ENCODE data around the gene FRMD6. TPM values are rescaled to one million over a fixed set of nuclear protein-coding genes. Genes with fewer than 3 reads are reported as not detected.

FRMD6 gene
- total RNA-seq, 4 donors from 2014 or later: 35.7 to 44.9 (median 37.5) TPM

DNA sequence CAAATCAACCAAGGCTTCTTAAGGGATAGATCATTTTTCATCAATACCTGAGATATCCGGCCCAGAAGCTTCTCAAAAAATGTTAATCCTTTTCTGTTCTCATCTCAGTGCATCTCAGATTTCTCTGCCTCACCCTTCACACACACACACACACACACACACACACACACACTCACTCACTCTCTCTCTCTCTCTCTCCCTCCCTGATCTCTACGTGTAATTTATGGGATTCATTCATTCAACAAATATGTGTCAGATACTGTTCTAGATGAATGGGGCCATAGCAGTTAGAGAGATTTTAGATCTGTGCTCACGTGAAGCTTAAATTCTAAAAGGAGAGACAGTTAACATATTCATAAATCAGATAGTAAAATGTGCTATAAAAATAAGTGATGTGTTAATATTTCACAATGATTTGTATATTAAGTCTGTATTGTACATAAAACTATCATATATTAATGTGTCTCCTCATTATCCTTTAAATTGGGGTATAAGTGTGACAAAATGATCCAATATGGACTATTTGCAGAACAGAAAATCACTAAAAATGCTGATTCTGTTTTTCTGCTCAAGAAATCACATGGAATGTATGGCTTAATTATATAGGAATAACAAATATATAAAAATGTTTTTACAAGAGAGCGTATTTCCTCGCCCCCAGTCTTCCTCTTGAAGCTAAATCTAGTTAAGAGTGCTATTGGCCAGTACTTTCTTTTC lies 7.3 kb upstream of the FRMD6 start:
- intact Hi-C loops (cut with DNase I): no loop called here
- WGBS: 85% methylated on average over 5 of the region's 5 CpGs
- H3K27ac ChIP-seq (replicated peaks in 1 of 4): no peak overlapping the region

DNA sequence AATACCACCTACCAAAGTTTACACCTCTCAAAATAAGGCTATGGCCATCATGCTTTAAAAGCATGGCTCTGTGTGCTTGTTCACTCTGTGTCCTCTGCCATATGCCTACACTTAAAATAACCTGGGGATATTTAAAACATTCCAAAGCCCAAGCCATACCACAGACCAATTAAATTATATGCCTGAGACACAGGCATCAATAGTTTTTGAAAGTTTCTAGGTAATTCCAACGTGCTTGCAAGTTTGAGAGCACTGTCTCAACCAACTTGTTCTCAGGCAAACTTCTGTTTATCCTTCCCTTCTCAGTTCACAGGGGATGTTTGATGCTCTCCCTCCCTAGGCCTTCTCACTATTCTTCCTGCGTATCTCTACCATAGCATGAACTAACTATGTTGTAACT lies 3.4 kb upstream of the FRMD6 start:
- 78% methylated on average over 2 of the region's 2 CpGs for WGBS
- H3K27me3 ChIP-seq: no peaks in the 10 kb centered on the region
- no peaks in the 10 kb centered on the region for H3K9me3 ChIP-seq
- TF ChIP-seq EP300 (IDR thresholded peaks at IDR 0.05) (no peak), POLR2A (IDR thresholded peaks at IDR 0.05; ENCODE audit: low read depth) (no peak), POLR2AphosphoS5 (IDR thresholded peaks at IDR 0.05) (no peak)
- TF ChIP-seq, protein P1, sequence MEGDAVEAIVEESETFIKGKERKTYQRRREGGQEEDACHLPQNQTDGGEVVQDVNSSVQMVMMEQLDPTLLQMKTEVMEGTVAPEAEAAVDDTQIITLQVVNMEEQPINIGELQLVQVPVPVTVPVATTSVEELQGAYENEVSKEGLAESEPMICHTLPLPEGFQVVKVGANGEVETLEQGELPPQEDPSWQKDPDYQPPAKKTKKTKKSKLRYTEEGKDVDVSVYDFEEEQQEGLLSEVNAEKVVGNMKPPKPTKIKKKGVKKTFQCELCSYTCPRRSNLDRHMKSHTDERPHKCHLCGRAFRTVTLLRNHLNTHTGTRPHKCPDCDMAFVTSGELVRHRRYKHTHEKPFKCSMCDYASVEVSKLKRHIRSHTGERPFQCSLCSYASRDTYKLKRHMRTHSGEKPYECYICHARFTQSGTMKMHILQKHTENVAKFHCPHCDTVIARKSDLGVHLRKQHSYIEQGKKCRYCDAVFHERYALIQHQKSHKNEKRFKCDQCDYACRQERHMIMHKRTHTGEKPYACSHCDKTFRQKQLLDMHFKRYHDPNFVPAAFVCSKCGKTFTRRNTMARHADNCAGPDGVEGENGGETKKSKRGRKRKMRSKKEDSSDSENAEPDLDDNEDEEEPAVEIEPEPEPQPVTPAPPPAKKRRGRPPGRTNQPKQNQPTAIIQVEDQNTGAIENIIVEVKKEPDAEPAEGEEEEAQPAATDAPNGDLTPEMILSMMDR (IDR thresholded peaks at IDR 0.05): no peak
- no peaks in the 10 kb centered on the region for H3K36me3 ChIP-seq
- DNase-seq (ENCODE audit: extremely low spot score): no peak
- intact Hi-C loops (cut with DNase I): no loop called here
- no peak overlapping the region for H3K27ac ChIP-seq (replicated peaks in 1 of 4)
- H3K4me3 ChIP-seq: no peak overlapping the region
- H3K4me1 ChIP-seq: peaks cover 4 to 21% (median 19%) of the 10 kb centered on the region in 4 donors

More for the DNA sequence above, 7.3 kb upstream of the FRMD6 start:
- H3K27me3 ChIP-seq: no peaks in the 10 kb centered on the region
- TF ChIP-seq EP300 (IDR thresholded peaks at IDR 0.05) (no peak), POLR2A (IDR thresholded peaks at IDR 0.05; ENCODE audit: low read depth) (no peak), POLR2AphosphoS5 (IDR thresholded peaks at IDR 0.05) (no peak)
- TF ChIP-seq, protein P1 (IDR thresholded peaks at IDR 0.05): no peak
- H3K36me3 ChIP-seq: peaks cover 0 to 4% (median 0%) of the 10 kb centered on the region in 4 donors
- no peak for DNase-seq (ENCODE audit: extremely low spot score)
- H3K9me3 ChIP-seq: no peaks in the 10 kb centered on the region
- peaks cover 0 to 5% (median 3%) of the 10 kb centered on the region in 4 donors for H3K4me1 ChIP-seq
- no peak overlapping the region for H3K4me3 ChIP-seq

DNA sequence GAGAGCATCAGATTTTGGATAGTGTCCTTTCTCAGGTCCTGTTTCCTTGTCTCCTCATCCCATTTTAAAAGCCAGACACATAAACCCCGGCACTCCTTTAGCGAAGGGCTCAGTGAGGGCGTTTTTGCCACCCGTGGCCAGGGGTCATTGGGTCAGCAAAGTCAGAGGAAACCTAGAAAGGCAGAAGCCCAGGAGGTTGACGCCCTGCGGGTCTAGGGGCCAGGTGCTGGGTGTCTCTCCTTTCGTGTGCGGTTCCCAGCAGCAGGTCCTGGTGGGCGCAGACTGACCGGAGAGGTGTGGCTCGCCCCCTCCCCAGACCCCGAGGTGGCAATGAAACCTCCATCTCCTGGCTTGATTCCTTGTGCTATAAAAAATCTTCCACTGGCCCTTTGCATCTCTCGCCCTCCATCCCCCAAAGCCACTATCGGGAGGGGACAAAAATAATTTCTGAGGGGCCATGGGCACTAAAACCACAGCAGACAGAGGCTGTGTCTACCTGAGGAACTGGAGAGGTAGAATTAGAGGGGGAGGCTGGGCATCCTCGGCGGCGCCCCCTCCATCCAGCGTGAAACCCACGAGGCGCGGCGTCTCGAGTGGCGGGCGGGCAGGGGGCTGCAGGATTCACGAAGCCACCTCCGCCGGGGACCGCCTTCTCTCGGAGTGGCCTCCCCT lies 858 bp upstream of the FRMD6 start:
- Histone ChIP-seq H3K4me1 (peaks cover 18 to 45% (median 44%) of the 10 kb centered on the region in 4 donors), H3K4me3 (peak overlapping the region; percentile 81 to 98 (median 88)), H3K27me3 (no peaks in the 10 kb centered on the region), H3K9me3 (no peaks in the 10 kb centered on the region), H3K36me3 (no peaks in the 10 kb centered on the region), H3K27ac (replicated peaks in 1 of 4) (peak overlapping the region; percentile 91 to 97 (median 96))
- TF ChIP-seq POLR2A (IDR thresholded peaks at IDR 0.05; ENCODE audit: low read depth) (no peak), POLR2AphosphoS5 (IDR thresholded peaks at IDR 0.05) (no peak), EP300 (IDR thresholded peaks at IDR 0.05) (no peak)
- TF ChIP-seq, protein P1 (IDR thresholded peaks at IDR 0.05): no peak
- no peak for DNase-seq (ENCODE audit: extremely low spot score)
- intact Hi-C loops (cut with DNase I): loop anchor here (5.0 kb wide), 1 partner anchor 104 kb away; no protein-coding TSS in a partner anchor
- 2% methylated on average over 18 of the region's 30 CpGs for WGBS

DNA sequence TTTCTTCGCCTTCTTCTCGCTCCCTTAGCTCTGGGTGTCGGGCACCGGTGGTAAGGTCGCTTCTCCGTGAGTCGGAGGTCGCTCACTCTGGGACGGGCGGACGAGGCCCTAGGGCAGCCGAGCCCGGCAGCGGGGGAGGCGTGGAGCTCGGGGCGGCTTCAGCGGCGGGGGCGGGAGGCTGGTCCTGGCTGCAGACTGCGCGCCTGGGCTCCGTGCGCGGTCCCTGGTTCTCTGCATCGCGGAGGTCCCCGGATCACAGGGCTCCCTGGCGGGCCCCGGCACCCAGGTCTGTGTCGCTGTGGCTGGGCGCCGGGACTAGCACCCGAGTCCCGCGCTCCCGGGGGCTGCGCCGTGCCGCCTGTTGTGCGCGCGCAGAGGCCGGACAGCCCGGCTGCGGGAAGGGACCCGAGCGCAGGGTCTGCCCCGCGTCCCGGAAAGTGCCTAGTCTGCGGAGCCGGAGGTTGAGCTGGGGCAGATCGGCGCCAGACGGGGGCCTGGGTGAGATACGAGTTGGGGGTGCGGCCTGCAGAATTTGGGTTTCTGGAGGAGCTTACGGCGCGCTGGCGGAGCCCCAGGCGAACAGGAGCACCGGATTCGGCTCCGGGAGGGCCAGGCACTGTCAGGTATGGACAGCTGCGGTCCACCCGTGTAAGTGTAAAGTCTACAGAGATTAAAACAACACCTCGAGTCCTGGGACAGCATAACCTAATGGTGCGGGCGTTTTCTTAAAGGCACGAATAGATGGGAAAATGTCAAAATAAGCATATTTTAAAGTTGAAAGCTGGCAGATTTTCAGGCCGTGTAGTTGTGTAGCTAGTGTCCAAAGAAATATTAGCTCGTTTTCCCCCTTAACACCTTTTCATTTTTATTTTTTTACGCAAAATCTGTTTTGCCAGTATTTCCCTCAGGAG lies 713 bp downstream of the FRMD6 start:
- no peaks in the 10 kb centered on the region for H3K36me3 ChIP-seq
- peak overlapping the region; percentile 91 to 97 (median 96) for H3K27ac ChIP-seq (replicated peaks in 1 of 4)
- 2% methylated on average over 13 of the region's 75 CpGs for WGBS
- peaks cover 18 to 60% (median 55%) of the 10 kb centered on the region in 4 donors for H3K4me1 ChIP-seq
- no peak for DNase-seq (ENCODE audit: extremely low spot score)
- TF ChIP-seq POLR2A (IDR thresholded peaks at IDR 0.05; ENCODE audit: low read depth) (no peak), EP300 (IDR thresholded peaks at IDR 0.05) (no peak), POLR2AphosphoS5 (IDR thresholded peaks at IDR 0.05) (no peak)
- TF ChIP-seq, protein P1 (IDR thresholded peaks at IDR 0.05): peak in 1 of 3 experiments; percentile 19
- no peaks in the 10 kb centered on the region for H3K27me3 ChIP-seq
- peak overlapping the region; percentile 81 to 98 (median 88) for H3K4me3 ChIP-seq
- intact Hi-C loops (cut with DNase I): loop anchor here (2.0 to 5.0 kb wide), 3 partner anchors 105 to 370 kb away; no protein-coding TSS in a partner anchor
- H3K9me3 ChIP-seq: no peaks in the 10 kb centered on the region

Data from esophagus muscularis mucosa (tissue), 4 donors.